Subcutaneous adipose tissue (tissue), 4 donors: ENCODE results near the gene IFIT2. TPM values are rescaled to one million over a fixed set of nuclear protein-coding genes. Genes with fewer than 3 reads are reported as not detected.

ENCODE experiments used
- CTCF ChIP-seq: fragments of 450-650 bp; IDR thresholded peaks from one replicate; pipeline ENCODE4 v1.5.1; 2016; ENCODE audit warnings: low read depth, mild to moderate bottlenecking, control low read depth, antibody characterized with exemption, moderate library complexity
- total RNA-seq, 4 donors: library from RNA; depleted of rRNA; stranded (reverse); fragments of >200 nt; gene quantifications; one replicate each; pipeline ENCODE4 v1.1.0, GENCODE V29; 2016

Gene IFIT2, protein sequence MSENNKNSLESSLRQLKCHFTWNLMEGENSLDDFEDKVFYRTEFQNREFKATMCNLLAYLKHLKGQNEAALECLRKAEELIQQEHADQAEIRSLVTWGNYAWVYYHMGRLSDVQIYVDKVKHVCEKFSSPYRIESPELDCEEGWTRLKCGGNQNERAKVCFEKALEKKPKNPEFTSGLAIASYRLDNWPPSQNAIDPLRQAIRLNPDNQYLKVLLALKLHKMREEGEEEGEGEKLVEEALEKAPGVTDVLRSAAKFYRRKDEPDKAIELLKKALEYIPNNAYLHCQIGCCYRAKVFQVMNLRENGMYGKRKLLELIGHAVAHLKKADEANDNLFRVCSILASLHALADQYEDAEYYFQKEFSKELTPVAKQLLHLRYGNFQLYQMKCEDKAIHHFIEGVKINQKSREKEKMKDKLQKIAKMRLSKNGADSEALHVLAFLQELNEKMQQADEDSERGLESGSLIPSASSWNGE
- total RNA-seq = 10 to 100 TPM in 1 of 4 donors, 1 to 10 TPM in 3; 2.3 to 10.9 (median 8.6) TPM

- no peak for TF ChIP-seq CTCF
These were observed at the start of gene IFIT2 for GRCh38 chr10:89301721-89302445. TSS of gene IFIT2 (plus strand) at chr10:89302046. CDS start at chr10:89302124, 78 bp downstream.

DNA sequence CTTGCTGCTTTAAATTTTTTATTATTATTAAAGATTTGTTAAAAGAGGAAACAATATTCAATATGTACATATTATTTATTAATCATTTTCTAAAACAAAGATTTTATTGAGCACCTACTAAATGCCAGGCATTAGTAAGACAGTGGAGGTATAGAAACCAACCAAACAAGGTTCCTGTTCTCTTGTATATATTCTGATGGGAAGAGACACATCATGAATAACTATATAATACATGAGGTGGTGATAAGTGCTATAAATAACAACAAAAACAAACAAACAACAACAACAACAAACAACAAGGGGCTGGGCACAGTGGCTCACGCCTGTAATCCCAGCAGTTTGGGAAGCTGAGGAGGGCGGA, 49.6 kb upstream of the IFIT2 start:
- TF ChIP-seq CTCF = no peak

GRCh38 chr10:89255793-89256192, 46.1 kb upstream of the IFIT2 start:
- TF ChIP-seq CTCF = no peak

GRCh38 chr10:89256340-89256739, 45.5 kb upstream of the IFIT2 start:
- TF ChIP-seq CTCF = no peak

DNA sequence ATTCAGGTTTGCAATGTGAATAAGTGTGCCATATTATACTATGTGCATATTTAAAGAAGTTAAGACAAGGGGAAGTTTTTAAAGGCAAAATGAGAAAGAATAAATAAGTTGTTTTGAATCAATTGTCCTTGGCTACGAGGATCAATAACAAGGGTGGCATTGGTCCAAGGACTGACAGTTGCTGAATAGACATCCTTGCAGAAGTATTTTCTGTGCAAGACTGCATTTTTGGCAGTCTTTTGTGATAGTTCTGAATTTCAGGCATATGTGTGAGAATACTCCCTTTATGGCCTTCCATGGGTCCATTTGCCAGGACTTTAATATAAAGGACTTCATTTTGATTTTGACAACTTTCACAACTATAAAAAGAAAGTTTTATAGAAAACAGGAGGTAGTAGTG, 44.9 kb upstream of the IFIT2 start:
- TF ChIP-seq CTCF = no peak

DNA sequence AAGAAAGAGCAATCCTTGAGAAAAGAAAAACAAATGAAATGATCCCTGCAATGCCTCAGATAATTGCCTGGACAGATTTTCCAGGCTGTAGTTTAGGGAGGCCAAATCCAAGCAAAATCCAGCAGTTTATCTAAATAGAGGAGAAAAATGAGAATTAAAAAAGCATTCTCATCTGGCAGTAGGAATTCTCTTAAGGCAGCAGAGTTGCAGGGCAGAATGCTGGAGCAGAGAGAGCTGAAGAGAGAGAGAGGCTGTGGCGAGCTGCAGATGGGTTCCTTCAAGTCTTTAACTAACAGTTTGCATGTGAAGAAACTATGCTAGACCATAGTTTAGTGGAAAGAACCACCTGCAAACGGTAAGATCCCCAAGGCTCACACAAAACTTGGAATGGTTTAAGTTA, 44.3 kb upstream of the IFIT2 start:
- TF ChIP-seq CTCF = no peak

- TF ChIP-seq CTCF = no peak
These were observed 43.0 kb upstream of the IFIT2 start for GRCh38 chr10:89258881-89259280.
